ENCODE data around the gene MTFMT.
"Not testable (repeated sequence)": the region's sequence is repeated elsewhere in the genome, so short reads cannot be mapped to it uniquely, and the experiment has no call there.

The MTFMT gene

DNA sequence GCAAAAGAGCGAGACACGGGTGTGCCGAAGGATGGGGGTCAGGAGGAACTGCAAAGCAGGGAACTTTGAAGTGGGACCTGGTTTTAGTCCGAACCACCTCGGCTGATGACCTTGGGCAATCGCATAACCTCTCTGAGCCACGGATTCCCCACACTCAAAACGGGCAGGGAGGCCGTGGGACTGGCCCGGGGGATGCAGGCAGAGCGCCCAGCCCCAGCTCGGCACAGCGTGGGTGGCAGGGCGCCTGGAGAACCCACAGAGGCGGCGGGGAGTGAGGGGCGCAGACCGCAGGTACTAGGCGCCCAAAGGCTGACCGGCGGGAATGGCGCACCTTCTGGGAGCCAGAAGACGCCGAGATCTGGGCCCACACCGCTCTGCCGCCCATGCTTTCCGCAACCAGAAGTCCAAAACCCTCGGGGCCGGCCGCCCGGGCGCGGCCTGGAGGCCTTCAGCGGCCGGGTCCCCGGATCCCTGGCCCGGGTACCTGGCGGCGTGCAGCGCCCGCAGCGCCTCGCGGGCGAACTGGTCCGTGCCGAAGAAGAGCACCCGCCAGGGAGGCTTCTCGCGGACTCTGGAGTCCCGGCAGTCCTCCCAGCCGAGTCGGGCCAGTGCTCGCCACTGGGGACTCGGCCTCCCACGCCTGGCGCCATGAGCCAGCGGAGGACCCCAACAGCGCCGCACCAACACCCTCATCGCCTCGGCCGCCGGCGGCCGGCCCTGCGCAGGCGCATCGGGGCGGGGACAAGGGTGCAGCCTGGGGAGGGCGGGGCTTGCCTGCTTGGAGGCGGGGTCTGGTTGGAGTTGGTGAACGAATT is at the start of gene MTFMT:
MTFMT (minus strand) TSS at position 719 of the 815 bp plus-strand sequence; CDS start at position 693, 26 bp downstream.
- DNase-seq (ENCODE audit: low spot score), result peak; percentile 82

DNA sequence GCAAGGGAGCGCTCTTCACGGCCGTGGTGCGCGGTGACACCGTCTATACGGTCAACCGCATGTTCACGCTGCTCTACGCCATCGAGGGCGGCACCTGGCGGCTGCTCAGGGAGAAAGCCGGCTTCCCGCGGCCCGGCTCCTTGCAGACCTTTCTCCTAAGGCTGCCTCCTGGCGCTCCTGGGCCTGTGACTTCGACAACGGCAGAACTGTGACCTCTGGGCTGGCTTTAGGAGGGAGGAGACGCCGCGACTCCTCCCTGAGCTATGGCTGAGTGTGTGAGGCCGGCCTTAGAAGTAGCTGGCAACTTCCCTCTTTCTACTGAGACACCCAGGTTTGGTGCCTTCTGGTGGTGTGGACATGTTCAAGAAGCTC is 48.5 kb upstream of the MTFMT start:
- peak; percentile 70 for DNase-seq (ENCODE audit: low spot score)

DNA sequence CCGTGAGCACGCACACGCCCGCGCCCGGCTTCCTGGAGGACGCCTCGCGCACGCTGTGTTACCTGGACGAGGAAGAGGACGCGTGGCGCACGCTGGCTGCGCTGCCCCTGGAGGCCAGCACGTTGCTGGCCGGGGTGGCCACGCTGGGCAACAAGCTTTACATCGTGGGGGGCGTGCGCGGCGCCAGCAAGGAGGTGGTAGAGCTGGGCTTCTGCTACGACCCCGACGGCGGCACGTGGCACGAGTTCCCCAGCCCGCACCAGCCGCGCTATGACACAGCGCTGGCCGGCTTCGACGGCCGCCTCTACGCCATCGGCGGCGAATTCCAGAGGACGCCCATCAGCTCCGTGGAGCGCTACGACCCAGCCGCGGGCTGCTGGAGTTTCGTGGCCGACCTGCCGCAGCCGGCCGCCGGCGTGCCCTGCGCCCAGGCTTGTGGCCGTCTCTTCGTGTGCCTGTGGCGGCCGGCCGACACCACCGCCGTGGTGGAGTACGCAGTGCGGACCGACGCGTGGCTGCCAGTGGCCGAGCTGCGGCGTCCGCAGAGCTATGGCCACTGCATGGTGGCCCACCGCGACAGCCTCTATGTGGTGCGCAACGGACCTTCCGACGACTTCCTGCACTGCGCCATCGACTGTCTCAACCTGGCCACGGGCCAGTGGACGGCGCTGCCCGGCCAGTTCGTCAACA is 48.0 kb upstream of the MTFMT start:
- no peak for DNase-seq (ENCODE audit: low spot score)

DNA sequence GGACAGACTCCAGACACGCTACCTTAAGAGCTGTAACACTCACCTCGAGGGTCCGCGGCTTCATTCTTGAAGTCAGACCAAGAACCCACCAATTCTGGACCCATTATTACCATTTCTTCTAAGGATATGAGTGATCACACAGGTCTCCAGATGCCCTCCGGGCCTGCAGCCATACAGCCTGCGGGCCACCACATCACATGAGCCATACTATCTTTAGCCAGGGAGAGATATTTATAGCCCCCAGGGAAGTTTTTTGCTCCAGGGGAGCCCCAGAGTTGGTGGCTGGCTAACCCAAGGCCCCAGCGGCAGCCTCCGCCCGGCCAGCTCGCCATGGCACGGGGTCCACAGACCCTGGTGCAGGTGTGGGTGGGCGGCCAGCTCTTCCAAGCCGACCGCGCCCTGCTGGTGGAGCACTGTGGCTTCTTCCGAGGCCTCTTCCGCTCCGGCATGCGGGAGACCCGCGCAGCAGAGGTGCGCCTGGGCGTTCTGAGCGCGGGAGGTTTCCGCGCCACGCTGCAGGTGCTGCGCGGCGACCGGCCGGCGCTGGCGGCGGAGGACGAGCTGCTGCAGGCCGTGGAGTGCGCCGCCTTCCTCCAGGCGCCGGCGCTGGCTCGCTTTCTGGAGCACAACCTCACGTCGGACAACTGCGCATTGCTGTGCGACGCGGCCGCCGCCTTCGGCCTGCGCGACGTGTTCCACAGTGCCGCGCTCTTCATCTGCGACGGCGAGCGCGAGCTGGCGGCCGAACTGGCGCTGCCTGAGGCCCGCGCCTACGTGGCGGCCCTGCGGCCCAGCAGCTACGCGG is 47.2 kb upstream of the MTFMT start, which contains the start of gene KBTBD13:
KBTBD13 (plus strand) TSS at position 261 of the 805 bp plus-strand sequence; CDS start at position 331, 70 bp downstream.
- no peak for DNase-seq (ENCODE audit: low spot score)

DNA sequence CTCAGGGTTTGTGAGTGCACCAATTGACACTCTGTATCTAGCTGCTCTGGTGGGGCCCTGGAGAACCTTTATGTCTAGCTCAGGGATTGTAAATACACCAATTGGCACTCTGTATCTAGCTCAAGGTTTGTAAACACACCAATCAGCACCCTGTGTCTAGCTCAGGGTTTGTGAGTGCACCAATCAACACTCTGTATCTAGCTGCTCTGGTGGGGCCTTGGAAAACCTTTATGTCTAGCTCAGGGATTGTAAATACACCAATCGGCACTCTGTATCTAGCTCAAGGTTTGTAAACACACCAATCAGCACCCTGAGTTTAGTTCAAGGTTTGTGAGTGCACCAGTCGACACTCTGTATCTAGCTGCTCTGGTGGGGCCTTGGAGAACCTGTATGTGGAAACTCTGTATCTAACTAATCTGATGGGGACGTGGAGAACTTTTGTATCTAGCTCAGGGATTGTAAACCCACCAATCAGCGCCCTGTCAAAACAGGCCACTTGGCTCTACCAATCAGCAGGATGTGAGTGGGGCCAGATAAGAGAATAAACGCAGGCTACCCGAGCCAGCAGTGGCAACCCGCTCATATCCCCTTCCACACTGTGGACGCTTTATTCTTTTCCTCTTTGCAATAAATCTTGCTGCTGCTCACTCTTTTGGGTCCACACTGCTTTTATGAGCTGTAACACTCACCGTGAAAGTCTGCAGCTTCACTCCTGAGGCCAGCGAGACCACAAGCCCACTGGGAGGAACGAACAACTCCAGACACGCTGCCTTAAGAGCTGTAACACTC is 46.4 kb upstream of the MTFMT start:
- not testable (repeated sequence) for DNase-seq (ENCODE audit: low spot score)

DNA sequence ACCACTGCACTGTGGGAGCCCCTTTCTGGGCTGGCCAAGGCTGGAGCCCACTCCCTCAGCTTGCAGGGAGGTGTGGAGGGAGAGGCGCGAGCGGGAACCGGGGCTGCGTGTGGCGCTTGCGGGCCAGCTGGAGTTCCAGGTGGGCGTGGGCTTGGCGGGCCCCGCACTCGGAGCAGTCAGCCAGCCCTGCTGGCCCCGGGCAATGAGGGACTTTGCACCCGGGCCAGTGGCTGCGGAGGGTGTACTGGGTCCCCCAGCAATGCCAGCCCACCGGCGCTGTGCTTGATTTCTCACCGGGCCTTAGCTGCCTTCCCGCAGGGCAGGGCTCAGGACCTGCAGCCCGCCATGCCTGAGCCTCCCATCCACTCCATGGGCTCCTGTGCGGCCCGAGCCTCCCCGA is 45.5 kb upstream of the MTFMT start:
- not testable (repeated sequence) for DNase-seq (ENCODE audit: low spot score)

DNA sequence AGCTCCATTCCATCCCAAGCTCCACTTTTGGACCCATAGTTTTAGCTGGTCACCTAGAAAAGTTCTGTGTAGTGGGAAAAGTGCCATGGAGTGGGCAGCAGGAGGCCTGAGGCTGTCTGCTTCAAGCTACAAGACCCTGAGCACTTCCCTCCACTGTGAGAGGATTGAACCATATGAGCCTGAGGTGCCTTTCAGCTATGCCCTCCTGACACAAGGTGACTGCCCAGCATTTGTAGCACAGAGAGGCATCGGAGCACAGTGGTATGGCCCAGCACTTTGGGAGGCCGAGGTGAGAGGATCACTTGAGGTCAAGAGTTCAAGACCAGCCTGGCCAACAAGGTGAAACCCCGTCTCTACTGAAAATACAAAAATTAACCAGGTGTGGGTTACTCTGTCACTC is 43.2 kb upstream of the MTFMT start:
- no peak for DNase-seq (ENCODE audit: low spot score)

GRCh38 chr15:65072027-65072426 is 42.6 kb upstream of the MTFMT start:
- no peak for DNase-seq (ENCODE audit: low spot score)

- DNase-seq (ENCODE audit: low spot score), result no peak
Observed at GRCh38 chr15:65071381-65071811, 42.0 kb upstream of the MTFMT start.

DNA sequence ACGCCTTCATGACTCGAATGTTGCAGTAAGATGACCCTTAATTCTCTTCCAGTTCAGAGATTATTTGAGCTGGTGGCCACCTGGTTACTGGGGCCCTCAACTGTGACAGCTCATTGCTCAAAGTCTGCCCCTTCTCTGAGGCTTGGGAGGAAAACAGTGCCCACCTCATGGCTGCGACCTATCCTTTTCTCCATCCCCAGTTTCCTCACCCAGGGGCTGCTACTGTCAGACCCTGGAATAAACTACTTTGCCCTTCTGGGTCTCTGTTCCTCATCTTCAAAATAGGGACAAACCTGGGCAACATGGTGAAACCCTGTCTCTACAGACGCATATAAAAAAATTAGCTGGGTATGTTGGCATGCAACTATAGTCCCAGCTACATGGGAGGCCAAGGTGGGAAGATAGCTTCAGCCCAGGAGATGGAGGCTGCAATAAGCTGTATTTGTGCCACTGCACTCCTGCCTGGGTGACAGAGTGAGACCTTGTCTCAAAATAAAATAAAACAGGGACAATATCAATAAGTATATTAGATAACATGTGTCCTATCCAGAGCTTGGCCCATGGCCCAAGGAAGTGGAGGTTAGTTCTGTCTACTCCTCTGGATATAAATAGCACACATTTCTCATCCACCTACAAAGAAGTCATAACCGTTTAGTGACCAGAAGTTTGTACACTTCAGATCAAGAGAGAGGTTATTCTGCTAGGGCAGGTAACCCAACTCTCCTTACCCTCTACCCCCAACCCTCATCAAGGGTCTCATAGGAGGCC is 40.5 kb upstream of the MTFMT start:
- DNase-seq (ENCODE audit: low spot score), result no peak

- no peak for DNase-seq (ENCODE audit: low spot score)
Observed at GRCh38 chr15:65069179-65069578, 39.7 kb upstream of the MTFMT start.

GRCh38 chr15:65068403-65068788 is 39.0 kb upstream of the MTFMT start:
- DNase-seq (ENCODE audit: low spot score), result no peak

DNA sequence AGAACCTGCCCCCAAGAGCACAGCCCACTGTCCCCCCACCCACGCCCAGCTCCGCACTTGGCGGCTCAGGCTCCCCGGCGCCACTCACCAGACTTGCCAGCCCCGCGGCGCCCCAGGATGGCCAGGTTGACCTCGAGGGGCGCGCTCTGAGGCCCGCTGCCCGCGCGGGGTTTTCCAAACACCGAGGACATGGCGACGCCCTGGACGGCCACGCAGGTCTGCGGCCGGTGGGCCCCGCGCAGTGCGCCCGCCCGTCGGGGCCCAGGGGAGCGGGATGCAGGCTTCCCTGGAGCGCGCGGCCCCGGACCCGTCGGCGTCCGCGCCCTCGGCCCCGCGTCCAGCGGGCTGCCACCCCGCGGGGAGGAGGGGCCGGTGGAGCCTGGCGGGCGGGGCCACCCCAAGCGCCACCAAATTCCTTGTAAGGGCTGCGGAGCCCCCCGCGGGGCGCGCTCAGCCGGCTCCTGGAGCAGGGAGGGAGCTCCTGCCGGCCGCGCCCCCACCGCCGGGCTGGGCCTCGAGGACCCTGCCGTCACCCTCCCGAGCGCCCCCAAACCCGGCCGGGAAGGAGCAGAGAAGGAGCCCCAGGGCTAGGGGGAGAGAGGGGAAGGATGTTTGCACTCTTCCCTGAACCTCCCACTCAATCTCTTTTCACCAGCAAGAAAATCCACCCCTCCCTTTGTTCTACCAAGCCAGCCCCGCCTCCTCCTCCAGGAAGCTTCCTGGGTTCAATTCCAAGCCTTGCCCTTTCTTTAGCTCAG is 38.4 kb upstream of the MTFMT start, which contains the start of gene RASL12:
RASL12 (minus strand) TSS at position 347 of the 758 bp plus-strand sequence; CDS start at position 191, 156 bp downstream.
- no peak for DNase-seq (ENCODE audit: low spot score)

DNA sequence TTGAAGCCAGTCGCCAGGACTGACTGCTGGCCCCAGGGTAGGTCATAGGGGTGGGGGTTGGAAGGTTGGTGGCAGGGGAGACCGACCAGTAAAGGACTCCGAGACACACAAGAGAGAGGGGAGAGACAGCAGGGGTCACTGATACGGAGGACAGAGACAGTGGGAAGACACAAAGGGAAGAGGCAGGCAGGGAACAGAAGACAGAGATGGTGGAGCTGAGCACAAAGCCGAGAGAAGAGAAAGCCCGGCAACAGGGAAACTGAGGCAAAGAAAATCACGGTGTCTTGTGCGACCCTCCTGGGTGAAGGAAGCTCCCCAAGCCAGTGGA is 37.8 kb upstream of the MTFMT start:
- no peak for DNase-seq (ENCODE audit: low spot score)

GRCh38 chr15:65066635-65067316 is 37.3 kb upstream of the MTFMT start:
- no peak for DNase-seq (ENCODE audit: low spot score)

GRCh38 chr15:65066001-65066634 is 36.7 kb upstream of the MTFMT start:
- peak; percentile 48 for DNase-seq (ENCODE audit: low spot score)

GRCh38 chr15:65062726-65063125 is 33.3 kb upstream of the MTFMT start:
- peak; percentile 64 for DNase-seq (ENCODE audit: low spot score)

DNA sequence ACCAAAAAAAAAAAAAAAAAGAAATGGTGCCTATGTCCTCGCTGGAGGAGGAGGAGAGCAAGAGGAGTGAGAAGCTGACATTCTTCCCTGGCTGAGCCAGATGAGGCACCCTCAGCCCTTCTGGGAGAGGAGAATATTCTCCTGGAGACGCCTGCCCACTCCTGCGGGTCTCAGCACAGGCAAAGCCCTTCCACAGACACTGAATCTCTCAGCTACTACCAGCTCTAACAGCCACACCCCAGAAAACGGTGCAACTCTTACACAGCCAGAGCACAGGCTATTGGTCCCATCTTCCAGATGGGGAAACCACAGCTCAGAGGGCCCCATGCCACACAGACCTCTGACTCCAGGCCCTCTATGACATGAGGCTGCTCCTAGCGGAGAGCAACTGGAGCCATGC is 32.6 kb upstream of the MTFMT start:
- DNase-seq (ENCODE audit: low spot score), result no peak
